ENCODE results near the gene FGF1. TPM values are rescaled to one million over a fixed set of nuclear protein-coding genes. Genes with fewer than 3 reads are reported as not detected.

FGF1 gene
- total RNA-seq, 3 donors from 2014 or later (not counting 1 experiment from before 2014, with no cell fraction given), result not detected

DNA sequence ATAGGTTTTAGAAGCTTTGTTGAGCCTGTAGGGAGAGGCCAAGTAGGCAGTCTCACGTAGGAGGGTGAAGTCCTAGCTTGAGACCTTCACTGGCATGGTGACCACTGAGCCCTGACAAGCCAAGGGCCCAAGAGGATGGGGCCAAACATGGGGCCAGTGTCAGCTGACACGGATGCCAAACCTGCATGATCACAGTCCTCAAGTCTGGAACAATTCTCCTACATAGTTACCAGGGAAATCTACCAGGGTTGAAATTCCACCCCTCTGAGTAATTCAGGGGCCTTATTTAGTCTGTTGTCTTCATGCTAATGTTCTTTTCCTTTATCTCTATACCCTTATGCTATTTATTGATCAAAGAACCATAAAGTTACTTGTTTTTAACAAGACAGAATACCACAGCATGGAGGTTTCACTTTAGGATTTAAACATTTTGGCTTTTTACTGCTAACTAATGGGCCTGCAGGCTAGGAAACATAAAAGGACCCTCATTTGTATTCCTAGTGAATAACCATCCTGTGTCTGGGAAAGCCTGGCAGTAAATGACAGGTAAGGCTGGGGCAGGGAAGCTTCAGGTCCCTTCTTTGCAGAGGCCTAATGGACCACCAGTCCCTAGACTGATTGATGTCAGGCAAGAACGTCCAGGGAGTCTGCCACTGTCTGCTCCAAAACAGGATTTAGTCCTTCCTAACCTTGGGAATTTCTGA is 140.8 kb downstream of the FGF1 start:
- peaks cover 22 to 31% of the 10 kb centered on the region in 2 donors for H3K27me3 Mint-ChIP-seq (ENCODE audit: low read depth in 2 of 2)
- intact Hi-C loops (cut with micrococcal nuclease), result no loop called here
- H3K27ac Mint-ChIP-seq, result no peak overlapping the region
- WGBS (ENCODE audit: insufficient coverage), result 77% methylated on average over 3 of the region's 3 CpGs
- no peaks in the 10 kb centered on the region for H3K36me3 Mint-ChIP-seq
- no peaks in the 10 kb centered on the region for H3K9me3 ChIP-seq (ENCODE audit: control insufficient read depth, insufficient read depth, low read length)
- no peak for ATAC-seq
- peaks cover 8% of the 10 kb centered on the region for H3K27me3 ChIP-seq (ENCODE audit: control insufficient read depth, insufficient read depth, low read length)
- H3K4me3 Mint-ChIP-seq, result no peak overlapping the region
- no peaks in the 10 kb centered on the region for H3K4me1 ChIP-seq (ENCODE audit: control insufficient read depth, insufficient read depth, low read length)
- DNase-seq, result no peak
- no peaks in the 10 kb centered on the region for H3K4me1 Mint-ChIP-seq
- no peak for TF ChIP-seq CTCF (IDR thresholded peaks at IDR 0.05)
- no peaks in the 10 kb centered on the region for H3K9me3 Mint-ChIP-seq
- H3K4me3 ChIP-seq (ENCODE audit: low read length), result no peak overlapping the region
- no peak overlapping the region for H3K27ac ChIP-seq (ENCODE audit: low read length)
- no peaks in the 10 kb centered on the region for H3K36me3 ChIP-seq (ENCODE audit: control insufficient read depth, insufficient read depth, low read length)

DNA sequence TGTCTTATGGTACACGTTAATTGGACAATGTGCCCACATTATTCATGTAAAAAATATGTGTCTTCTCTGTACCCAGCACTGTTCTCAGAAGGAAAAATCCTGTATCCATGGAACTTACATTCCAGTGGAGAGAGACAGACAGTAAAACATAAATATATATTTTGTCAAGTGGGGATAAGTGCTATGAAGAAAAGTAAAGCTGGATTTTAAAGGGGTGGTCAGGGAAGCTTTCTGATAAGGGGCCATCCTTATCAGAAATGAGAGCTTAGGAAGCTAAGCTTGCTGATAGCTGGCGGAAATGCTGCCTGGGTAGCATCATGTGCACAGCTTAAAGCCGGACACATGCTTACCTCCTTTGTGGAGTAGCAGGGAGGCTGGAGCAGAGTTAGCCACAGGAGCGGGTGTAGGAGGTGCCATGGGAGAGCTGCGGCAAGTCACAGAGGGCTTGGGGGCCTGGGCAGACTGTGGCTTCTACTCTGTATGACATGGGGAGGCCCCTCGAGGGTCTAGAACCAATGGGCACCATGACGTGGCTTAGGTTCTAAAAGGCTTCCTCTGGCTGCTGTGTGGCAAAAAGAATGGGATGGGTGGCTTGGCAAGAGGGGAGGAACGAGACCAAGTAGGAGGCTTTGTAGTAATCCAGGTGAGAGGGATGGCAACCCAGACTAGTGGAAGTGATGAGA is 141.7 kb downstream of the FGF1 start:
- peaks cover 24 to 31% of the 10 kb centered on the region in 2 donors for H3K27me3 Mint-ChIP-seq (ENCODE audit: low read depth in 2 of 2)
- no peaks in the 10 kb centered on the region for H3K4me1 Mint-ChIP-seq
- DNase-seq (no peak), ATAC-seq (no peak)
- no peak overlapping the region for H3K27ac ChIP-seq (ENCODE audit: low read length)
- no peak overlapping the region for H3K4me3 Mint-ChIP-seq
- intact Hi-C loops (cut with micrococcal nuclease), result no loop called here
- H3K36me3 Mint-ChIP-seq, result no peaks in the 10 kb centered on the region
- H3K27ac Mint-ChIP-seq, result no peak overlapping the region
- 86% methylated on average over 7 of the region's 8 CpGs for WGBS (ENCODE audit: insufficient coverage)
- no peaks in the 10 kb centered on the region for H3K9me3 ChIP-seq (ENCODE audit: control insufficient read depth, insufficient read depth, low read length)
- H3K4me1 ChIP-seq (ENCODE audit: control insufficient read depth, insufficient read depth, low read length), result no peaks in the 10 kb centered on the region
- TF ChIP-seq CTCF (IDR thresholded peaks at IDR 0.05), result no peak
- H3K9me3 Mint-ChIP-seq, result no peaks in the 10 kb centered on the region
- no peak overlapping the region for H3K4me3 ChIP-seq (ENCODE audit: low read length)
- no peaks in the 10 kb centered on the region for H3K36me3 ChIP-seq (ENCODE audit: control insufficient read depth, insufficient read depth, low read length)
- no peaks in the 10 kb centered on the region for H3K27me3 ChIP-seq (ENCODE audit: control insufficient read depth, insufficient read depth, low read length)

- H3K4me1 Mint-ChIP-seq, result no peaks in the 10 kb centered on the region
- no peaks in the 10 kb centered on the region for H3K4me1 ChIP-seq (ENCODE audit: control insufficient read depth, insufficient read depth, low read length)
- no peak overlapping the region for H3K27ac Mint-ChIP-seq
- no peaks in the 10 kb centered on the region for H3K27me3 ChIP-seq (ENCODE audit: control insufficient read depth, insufficient read depth, low read length)
- WGBS (ENCODE audit: insufficient coverage), result 100% methylated on average over 2 of the region's 3 CpGs
- no peaks in the 10 kb centered on the region for H3K9me3 Mint-ChIP-seq
- H3K36me3 Mint-ChIP-seq, result no peaks in the 10 kb centered on the region
- H3K9me3 ChIP-seq (ENCODE audit: control insufficient read depth, insufficient read depth, low read length), result no peaks in the 10 kb centered on the region
- H3K27ac ChIP-seq (ENCODE audit: low read length), result no peak overlapping the region
- no peaks in the 10 kb centered on the region for H3K36me3 ChIP-seq (ENCODE audit: control insufficient read depth, insufficient read depth, low read length)
- no peak for ATAC-seq
- peaks cover 19 to 25% of the 10 kb centered on the region in 2 donors for H3K27me3 Mint-ChIP-seq (ENCODE audit: low read depth in 2 of 2)
- DNase-seq, result no peak
- no peak for TF ChIP-seq CTCF (IDR thresholded peaks at IDR 0.05)
- intact Hi-C loops (cut with micrococcal nuclease), result no loop called here
- H3K4me3 Mint-ChIP-seq, result no peak overlapping the region
- no peak overlapping the region for H3K4me3 ChIP-seq (ENCODE audit: low read length)
These were observed 143.0 kb downstream of the FGF1 start for GRCh38 chr5:142542906-142543305.

Other genes starting within 250 kb of the FGF1 start
- gene ARHGAP26, start 84.3 kb upstream of the FGF1 start, total RNA-seq, result 100 to 1,000 TPM; 153 to 159 (median 158) TPM